HUES48 (cell line): Measurements from ENCODE around the gene ICAM2.
"Not testable (repeated sequence)": the region's sequence is repeated elsewhere in the genome, so short reads cannot be mapped to it uniquely, and the experiment has no call there.

ENCODE experiments used
- H3K27ac ChIP-seq: one replicate; pipeline ENCODE4 v1.7.0; 2013; ENCODE audit warnings: low read depth, low read length, inconsistent platforms
- H3K27me3 ChIP-seq: 2 replicates; pipeline ENCODE4 v1.6.1; 2013; ENCODE audit warnings: mild to moderate bottlenecking, low read length; ENCODE audit not compliant: control insufficient read depth, insufficient read depth
- H3K36me3 ChIP-seq: 2 replicates; pipeline ENCODE4 v1.6.1; 2013; ENCODE audit warnings: low read length; ENCODE audit not compliant: control insufficient read depth, insufficient read depth
- H3K4me1 ChIP-seq: 2 replicates; pipeline ENCODE4 v1.6.1; 2013; ENCODE audit warnings: mild to moderate bottlenecking, low read length; ENCODE audit not compliant: control insufficient read depth, insufficient read depth
- H3K4me3 ChIP-seq: 2 replicates; pipeline ENCODE4 v1.5.1; 2013; ENCODE audit warnings: mild to moderate bottlenecking, low read depth, low read length
- H3K9ac ChIP-seq: 2 replicates; pipeline ENCODE4 v1.6.1; 2013; ENCODE audit warnings: mild to moderate bottlenecking, low read depth, low read length, moderate library complexity
- H3K9me3 ChIP-seq: 2 replicates; pipeline ENCODE4 v1.6.1; 2013; ENCODE audit warnings: low read length; ENCODE audit not compliant: control insufficient read depth, insufficient read depth

ICAM2 gene

GRCh38 chr17:64025732-64026294 lies 5.4 kb upstream of the ICAM2 start:
- H3K4me3 ChIP-seq = peak overlapping the region; percentile 3; the same call in 1 of the 2 replicates
- H3K27ac ChIP-seq = no peak overlapping the region
- H3K9ac ChIP-seq = no peak overlapping the region

GRCh38 chr17:64024781-64025731 lies 4.6 kb upstream of the ICAM2 start:
- Histone ChIP-seq H3K9ac (no peak overlapping the region), H3K27ac (no peak overlapping the region), H3K4me3 (no peak overlapping the region), H3K9me3 (no peaks in the 10 kb centered on the region), H3K27me3 (no peaks in the 10 kb centered on the region), H3K36me3 (no peaks in the 10 kb centered on the region), H3K4me1 (no peaks in the 10 kb centered on the region)

More at GRCh38 chr17:64025732-64026294, 5.4 kb upstream of the ICAM2 start:
- H3K9me3 ChIP-seq = no peaks in the 10 kb centered on the region
- no peaks in the 10 kb centered on the region for H3K36me3 ChIP-seq
- H3K4me1 ChIP-seq = no peaks in the 10 kb centered on the region
- no peaks in the 10 kb centered on the region for H3K27me3 ChIP-seq

GRCh38 chr17:64024215-64024654 lies 3.8 kb upstream of the ICAM2 start:
- no peak overlapping the region for H3K27ac ChIP-seq

GRCh38 chr17:64022611-64023063 lies 2.2 kb upstream of the ICAM2 start:
- H3K9ac ChIP-seq = no peak overlapping the region
- no peaks in the 10 kb centered on the region for H3K4me1 ChIP-seq
- H3K27me3 ChIP-seq = no peaks in the 10 kb centered on the region
- no peaks in the 10 kb centered on the region for H3K9me3 ChIP-seq
- no peaks in the 10 kb centered on the region for H3K36me3 ChIP-seq
- H3K4me3 ChIP-seq = no peak overlapping the region
- H3K27ac ChIP-seq = no peak overlapping the region

More at GRCh38 chr17:64024215-64024654, 3.8 kb upstream of the ICAM2 start:
- Histone ChIP-seq H3K9me3 (no peaks in the 10 kb centered on the region), H3K9ac (no peak overlapping the region), H3K4me3 (no peak overlapping the region), H3K27me3 (no peaks in the 10 kb centered on the region), H3K4me1 (no peaks in the 10 kb centered on the region), H3K36me3 (no peaks in the 10 kb centered on the region)

- not testable (repeated sequence) for H3K27ac ChIP-seq, H3K4me1 ChIP-seq
Measured at GRCh38 chr17:64019551-64019961, 877 bp downstream of the ICAM2 start.

GRCh38 chr17:64017381-64017980 lies 3.0 kb downstream of the ICAM2 start:
- Histone ChIP-seq H3K9me3 (no peaks in the 10 kb centered on the region), H3K27ac (no peak overlapping the region), H3K36me3 (no peaks in the 10 kb centered on the region), H3K4me3 (no peak overlapping the region), H3K27me3 (no peaks in the 10 kb centered on the region), H3K4me1 (no peaks in the 10 kb centered on the region), H3K9ac (no peak overlapping the region)

More at GRCh38 chr17:64019551-64019961, 877 bp downstream of the ICAM2 start:
- not testable (repeated sequence) for H3K9me3 ChIP-seq, H3K27me3 ChIP-seq, H3K9ac ChIP-seq, H3K36me3 ChIP-seq, H3K4me3 ChIP-seq

- no peaks in the 10 kb centered on the region for H3K36me3 ChIP-seq
- H3K27ac ChIP-seq = no peak overlapping the region
- no peak overlapping the region for H3K9ac ChIP-seq
- H3K4me3 ChIP-seq = no peak overlapping the region
- H3K9me3 ChIP-seq = no peaks in the 10 kb centered on the region
- H3K27me3 ChIP-seq = no peaks in the 10 kb centered on the region
- no peaks in the 10 kb centered on the region for H3K4me1 ChIP-seq
Measured at GRCh38 chr17:64016974-64017373, 3.5 kb downstream of the ICAM2 start.

- Histone ChIP-seq H3K4me1 (no peaks in the 10 kb centered on the region), H3K27me3 (no peaks in the 10 kb centered on the region), H3K4me3 (no peak overlapping the region), H3K9ac (no peak overlapping the region), H3K9me3 (no peaks in the 10 kb centered on the region), H3K36me3 (no peaks in the 10 kb centered on the region), H3K27ac (no peak overlapping the region)
Measured at GRCh38 chr17:64016231-64016784, 4.1 kb downstream of the ICAM2 start.

- Histone ChIP-seq H3K4me1 (no peaks in the 10 kb centered on the region), H3K9me3 (no peaks in the 10 kb centered on the region), H3K36me3 (no peaks in the 10 kb centered on the region), H3K27ac (no peak overlapping the region), H3K4me3 (no peak overlapping the region), H3K9ac (no peak overlapping the region), H3K27me3 (no peaks in the 10 kb centered on the region)
Measured at GRCh38 chr17:64015447-64015846, 5.0 kb downstream of the ICAM2 start.

- no peaks in the 10 kb centered on the region for H3K4me1 ChIP-seq
- H3K9ac ChIP-seq = no peak overlapping the region
- H3K4me3 ChIP-seq = no peak overlapping the region
- no peaks in the 10 kb centered on the region for H3K36me3 ChIP-seq
- H3K27ac ChIP-seq = no peak overlapping the region
- no peaks in the 10 kb centered on the region for H3K27me3 ChIP-seq
- no peaks in the 10 kb centered on the region for H3K9me3 ChIP-seq
Measured at GRCh38 chr17:64009571-64010402, 10.6 kb downstream of the ICAM2 start.
